Measurements from ENCODE around the gene TRAF7. TPM values are rescaled to one million over a fixed set of nuclear protein-coding genes. Genes with fewer than 3 reads are reported as not detected.

TRAF7 gene
- total and polyA plus RNA-seq, 2 of the 13 experiments (the other 11 are each of a cell fraction or from before 2014, with no cell fraction given), result 47.9 to 65.6 TPM

- TF ChIP-seq HNRNPH1 (optimal IDR thresholded peaks at IDR 0.05; ENCODE audit: low read depth, low read length) (no peak), ZNF543 (CRISPR knock-in tag; IDR thresholded peaks at IDR 0.05) (peak; percentile 54; the same call in 1 of the 2 replicates), MLLT10 (CRISPR knock-in tag; IDR thresholded peaks at IDR 0.05) (no peak), ZNF512B (CRISPR knock-in tag; IDR thresholded peaks at IDR 0.05; ENCODE audit: borderline replicate concordance) (no peak), KAT8 (CRISPR knock-in tag; IDR thresholded peaks at IDR 0.05) (peak; percentile 90), SMAD9 (CRISPR knock-in tag; IDR thresholded peaks at IDR 0.05) (no peak), ZFP1 (CRISPR knock-in tag; IDR thresholded peaks at IDR 0.05) (no peak; the same call in 1 of the 2 replicates), STAG1 (CRISPR knock-in tag; IDR thresholded peaks at IDR 0.05) (no peak; the same call in 1 of the 2 replicates), SRSF4 (IDR thresholded peaks at IDR 0.05; ENCODE audit: low read depth, low read length, poor library complexity, severe bottlenecking) (no peak), TRIM24 (CRISPR knock-in tag; IDR thresholded peaks at IDR 0.05) (no peak), MTA1 (CRISPR knock-in tag; IDR thresholded peaks at IDR 0.05; ENCODE audit: borderline replicate concordance) (peak; percentile 92; the same call in 1 of the 2 replicates), PITX1 (CRISPR knock-in tag; IDR thresholded peaks at IDR 0.05) (peak; percentile 90), ATM (IDR thresholded peaks at IDR 0.05; ENCODE audit: borderline replicate concordance) (no peak)
- TF ChIP-seq, protein P1, sequence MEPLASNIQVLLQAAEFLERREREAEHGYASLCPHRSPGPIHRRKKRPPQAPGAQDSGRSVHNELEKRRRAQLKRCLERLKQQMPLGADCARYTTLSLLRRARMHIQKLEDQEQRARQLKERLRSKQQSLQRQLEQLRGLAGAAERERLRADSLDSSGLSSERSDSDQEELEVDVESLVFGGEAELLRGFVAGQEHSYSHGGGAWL (CRISPR knock-in tag; IDR thresholded peaks at IDR 0.05), result peak; percentile 84
- TF ChIP-seq, protein P2, sequence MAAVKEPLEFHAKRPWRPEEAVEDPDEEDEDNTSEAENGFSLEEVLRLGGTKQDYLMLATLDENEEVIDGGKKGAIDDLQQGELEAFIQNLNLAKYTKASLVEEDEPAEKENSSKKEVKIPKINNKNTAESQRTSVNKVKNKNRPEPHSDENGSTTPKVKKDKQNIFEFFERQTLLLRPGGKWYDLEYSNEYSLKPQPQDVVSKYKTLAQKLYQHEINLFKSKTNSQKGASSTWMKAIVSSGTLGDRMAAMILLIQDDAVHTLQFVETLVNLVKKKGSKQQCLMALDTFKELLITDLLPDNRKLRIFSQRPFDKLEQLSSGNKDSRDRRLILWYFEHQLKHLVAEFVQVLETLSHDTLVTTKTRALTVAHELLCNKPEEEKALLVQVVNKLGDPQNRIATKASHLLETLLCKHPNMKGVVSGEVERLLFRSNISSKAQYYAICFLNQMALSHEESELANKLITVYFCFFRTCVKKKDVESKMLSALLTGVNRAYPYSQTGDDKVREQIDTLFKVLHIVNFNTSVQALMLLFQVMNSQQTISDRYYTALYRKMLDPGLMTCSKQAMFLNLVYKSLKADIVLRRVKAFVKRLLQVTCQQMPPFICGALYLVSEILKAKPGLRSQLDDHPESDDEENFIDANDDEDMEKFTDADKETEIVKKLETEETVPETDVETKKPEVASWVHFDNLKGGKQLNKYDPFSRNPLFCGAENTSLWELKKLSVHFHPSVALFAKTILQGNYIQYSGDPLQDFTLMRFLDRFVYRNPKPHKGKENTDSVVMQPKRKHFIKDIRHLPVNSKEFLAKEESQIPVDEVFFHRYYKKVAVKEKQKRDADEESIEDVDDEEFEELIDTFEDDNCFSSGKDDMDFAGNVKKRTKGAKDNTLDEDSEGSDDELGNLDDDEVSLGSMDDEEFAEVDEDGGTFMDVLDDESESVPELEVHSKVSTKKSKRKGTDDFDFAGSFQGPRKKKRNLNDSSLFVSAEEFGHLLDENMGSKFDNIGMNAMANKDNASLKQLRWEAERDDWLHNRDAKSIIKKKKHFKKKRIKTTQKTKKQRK (IDR thresholded peaks at IDR 0.05; ENCODE audit: low read length), result no peak
- TF ChIP-seq, protein P3, sequence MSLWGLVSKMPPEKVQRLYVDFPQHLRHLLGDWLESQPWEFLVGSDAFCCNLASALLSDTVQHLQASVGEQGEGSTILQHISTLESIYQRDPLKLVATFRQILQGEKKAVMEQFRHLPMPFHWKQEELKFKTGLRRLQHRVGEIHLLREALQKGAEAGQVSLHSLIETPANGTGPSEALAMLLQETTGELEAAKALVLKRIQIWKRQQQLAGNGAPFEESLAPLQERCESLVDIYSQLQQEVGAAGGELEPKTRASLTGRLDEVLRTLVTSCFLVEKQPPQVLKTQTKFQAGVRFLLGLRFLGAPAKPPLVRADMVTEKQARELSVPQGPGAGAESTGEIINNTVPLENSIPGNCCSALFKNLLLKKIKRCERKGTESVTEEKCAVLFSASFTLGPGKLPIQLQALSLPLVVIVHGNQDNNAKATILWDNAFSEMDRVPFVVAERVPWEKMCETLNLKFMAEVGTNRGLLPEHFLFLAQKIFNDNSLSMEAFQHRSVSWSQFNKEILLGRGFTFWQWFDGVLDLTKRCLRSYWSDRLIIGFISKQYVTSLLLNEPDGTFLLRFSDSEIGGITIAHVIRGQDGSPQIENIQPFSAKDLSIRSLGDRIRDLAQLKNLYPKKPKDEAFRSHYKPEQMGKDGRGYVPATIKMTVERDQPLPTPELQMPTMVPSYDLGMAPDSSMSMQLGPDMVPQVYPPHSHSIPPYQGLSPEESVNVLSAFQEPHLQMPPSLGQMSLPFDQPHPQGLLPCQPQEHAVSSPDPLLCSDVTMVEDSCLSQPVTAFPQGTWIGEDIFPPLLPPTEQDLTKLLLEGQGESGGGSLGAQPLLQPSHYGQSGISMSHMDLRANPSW (CRISPR knock-in tag; IDR thresholded peaks at IDR 0.05; ENCODE audit: borderline replicate concordance), result no peak
- TF ChIP-seq, protein P4, sequence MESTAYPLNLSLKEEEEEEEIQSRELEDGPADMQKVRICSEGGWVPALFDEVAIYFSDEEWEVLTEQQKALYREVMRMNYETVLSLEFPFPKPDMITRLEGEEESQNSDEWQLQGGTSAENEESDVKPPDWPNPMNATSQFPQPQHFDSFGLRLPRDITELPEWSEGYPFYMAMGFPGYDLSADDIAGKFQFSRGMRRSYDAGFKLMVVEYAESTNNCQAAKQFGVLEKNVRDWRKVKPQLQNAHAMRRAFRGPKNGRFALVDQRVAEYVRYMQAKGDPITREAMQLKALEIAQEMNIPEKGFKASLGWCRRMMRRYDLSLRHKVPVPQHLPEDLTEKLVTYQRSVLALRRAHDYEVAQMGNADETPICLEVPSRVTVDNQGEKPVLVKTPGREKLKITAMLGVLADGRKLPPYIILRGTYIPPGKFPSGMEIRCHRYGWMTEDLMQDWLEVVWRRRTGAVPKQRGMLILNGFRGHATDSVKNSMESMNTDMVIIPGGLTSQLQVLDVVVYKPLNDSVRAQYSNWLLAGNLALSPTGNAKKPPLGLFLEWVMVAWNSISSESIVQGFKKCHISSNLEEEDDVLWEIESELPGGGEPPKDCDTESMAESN (CRISPR knock-in tag; conservative IDR thresholded peaks at IDR 0.05), result peak; percentile 96
Measured at GRCh38 chr16:2223221-2223941, 67.8 kb downstream of the TRAF7 start, which contains the start of gene E4F1 (continued).
